ENCODE measurements around the gene TMEM100.
"Not testable (repeated sequence)": the region's sequence is repeated elsewhere in the genome, so short reads cannot be mapped to it uniquely, and the experiment has no call there.

Gene TMEM100

DNA sequence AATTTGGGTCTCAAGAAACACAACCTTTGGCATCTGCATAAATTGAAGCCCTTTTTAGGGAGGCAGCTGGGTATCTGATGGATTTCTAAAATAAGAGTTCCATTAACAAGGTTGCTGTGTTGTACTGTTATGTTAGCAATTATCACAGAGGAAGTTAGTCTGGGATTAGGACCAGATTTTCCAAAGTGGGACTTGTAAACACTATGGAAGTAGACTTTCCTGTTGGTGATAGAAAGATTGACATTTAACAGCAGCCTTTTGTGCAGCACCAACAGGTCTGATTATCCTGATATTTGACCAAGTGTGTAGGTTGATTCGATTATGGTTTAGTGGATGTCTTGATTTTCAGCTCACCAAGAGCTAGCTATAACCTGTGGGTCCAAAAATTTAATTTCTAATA lies 46.4 kb downstream of the TMEM100 start:
- Histone ChIP-seq H3K9ac (no peak overlapping the region), H3K79me2 (no peaks in the 10 kb centered on the region), H2AFZ (no peak overlapping the region), H3K36me3 (ENCODE audit: control insufficient read depth, insufficient read depth, low read length) (no peaks in the 10 kb centered on the region), H3K4me3 (ENCODE audit: low read depth, low read length) (no peak overlapping the region), H3K9me3 (ENCODE audit: control insufficient read depth, low read length) (no peaks in the 10 kb centered on the region), H3K27ac (no peak overlapping the region), H3K27me3 (ENCODE audit: control insufficient read depth, insufficient read depth, low read length) (no peaks in the 10 kb centered on the region), H3K4me1 (no peaks in the 10 kb centered on the region), H3K4me2 (ENCODE audit: low read length) (no peak overlapping the region)
- TF ChIP-seq CTCF (IDR thresholded peaks at IDR 0.05), result no peak

DNA sequence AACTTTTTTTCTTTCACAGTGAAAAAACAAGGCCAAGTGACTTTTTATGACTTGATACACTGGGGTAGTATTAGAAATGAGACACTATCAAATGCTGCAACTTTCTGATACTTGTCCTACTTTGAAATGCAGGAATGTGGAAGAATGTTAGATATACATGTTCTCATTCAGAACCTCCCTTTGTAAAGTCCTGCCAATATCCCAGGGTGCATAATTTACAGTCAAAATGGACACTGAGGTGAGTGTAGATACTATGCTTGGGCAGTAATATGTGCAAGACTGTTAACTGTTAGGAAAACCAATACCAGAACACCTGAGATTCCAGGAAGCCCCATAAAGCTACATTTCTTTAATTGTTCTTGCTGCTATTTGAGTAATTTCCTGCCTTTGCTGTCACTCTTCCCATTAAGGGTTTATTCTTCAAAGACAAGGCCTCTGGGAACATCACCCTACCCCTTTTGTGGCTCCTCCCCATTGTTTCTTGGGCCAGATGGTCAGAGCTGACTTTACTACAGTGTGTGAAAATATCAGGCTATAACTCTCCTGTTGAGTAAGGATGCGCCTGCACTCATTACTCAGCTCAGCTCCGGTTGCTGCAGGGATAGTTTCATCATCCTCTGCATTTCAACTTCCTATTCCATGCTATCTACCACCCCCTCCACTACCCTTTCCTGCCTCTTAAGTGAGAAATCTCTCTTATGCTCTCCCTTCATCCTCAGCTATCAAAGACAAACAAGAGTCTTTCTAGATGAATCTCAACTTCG lies 48.7 kb downstream of the TMEM100 start:
- no peak for TF ChIP-seq CTCF (IDR thresholded peaks at IDR 0.05)
- H3K9ac ChIP-seq, result no peak overlapping the region
- H3K79me2 ChIP-seq, result no peaks in the 10 kb centered on the region
- H3K36me3 ChIP-seq (ENCODE audit: control insufficient read depth, insufficient read depth, low read length), result no peaks in the 10 kb centered on the region
- H3K4me2 ChIP-seq (ENCODE audit: low read length), result no peak overlapping the region
- H3K9me3 ChIP-seq (ENCODE audit: control insufficient read depth, low read length), result no peaks in the 10 kb centered on the region
- no peaks in the 10 kb centered on the region for H3K27me3 ChIP-seq (ENCODE audit: control insufficient read depth, insufficient read depth, low read length)
- H3K4me3 ChIP-seq (ENCODE audit: low read depth, low read length), result no peak overlapping the region
- no peaks in the 10 kb centered on the region for H3K4me1 ChIP-seq
- no peak overlapping the region for H3K27ac ChIP-seq
- H2AFZ ChIP-seq, result no peak overlapping the region

DNA sequence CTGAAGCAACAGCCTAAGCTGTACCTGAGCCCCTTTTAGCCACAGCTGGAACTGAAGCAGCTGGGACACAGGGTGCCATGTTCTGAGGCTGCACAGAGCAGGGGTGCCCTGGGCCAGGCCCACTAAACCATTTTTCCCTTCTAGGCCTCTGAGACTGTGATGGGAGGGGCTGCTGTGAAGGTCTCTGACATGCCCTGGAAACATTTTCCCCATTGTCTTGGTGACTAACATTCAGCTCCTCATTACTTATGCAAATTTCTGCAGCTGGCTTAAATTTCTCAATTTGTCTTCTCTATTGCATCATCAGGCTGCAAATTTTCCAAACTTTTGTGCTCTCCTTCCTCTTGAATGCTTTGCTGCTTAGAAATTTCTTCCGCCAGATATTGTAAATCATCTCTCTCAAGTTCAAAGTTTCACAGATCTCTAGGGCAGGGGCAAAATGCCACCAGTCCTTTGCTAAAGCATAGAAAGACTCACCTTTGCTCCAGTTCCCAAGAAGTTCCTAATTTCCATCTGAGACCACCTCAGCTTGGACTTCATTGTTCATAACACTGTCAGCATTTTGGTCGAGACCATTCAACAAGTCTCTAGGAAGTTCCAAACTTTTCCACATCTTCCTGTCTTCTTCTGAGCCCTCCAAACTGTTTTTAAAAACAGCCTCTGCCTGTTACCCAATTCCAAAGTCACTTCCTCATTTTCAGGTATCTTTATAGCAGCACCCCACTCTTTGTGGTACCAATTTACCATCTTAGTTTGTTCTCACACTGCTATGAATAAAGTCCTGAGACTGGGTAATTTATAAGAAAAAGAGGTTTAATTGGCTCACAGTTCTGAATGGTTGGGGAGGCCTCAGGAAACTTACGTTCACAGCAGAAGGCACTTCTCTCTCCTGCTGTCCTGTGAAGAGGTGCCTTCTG lies 49.8 kb downstream of the TMEM100 start:
- Histone ChIP-seq H3K4me1 (no peaks in the 10 kb centered on the region), H3K9ac (no peak overlapping the region), H3K36me3 (ENCODE audit: control insufficient read depth, insufficient read depth, low read length) (no peaks in the 10 kb centered on the region), H3K4me2 (ENCODE audit: low read length) (no peak overlapping the region), H2AFZ (no peak overlapping the region), H3K4me3 (ENCODE audit: low read depth, low read length) (no peak overlapping the region), H3K27ac (no peak overlapping the region), H3K79me2 (no peaks in the 10 kb centered on the region), H3K9me3 (ENCODE audit: control insufficient read depth, low read length) (no peaks in the 10 kb centered on the region), H3K27me3 (ENCODE audit: control insufficient read depth, insufficient read depth, low read length) (no peaks in the 10 kb centered on the region)
- no peak for TF ChIP-seq CTCF (IDR thresholded peaks at IDR 0.05)

DNA sequence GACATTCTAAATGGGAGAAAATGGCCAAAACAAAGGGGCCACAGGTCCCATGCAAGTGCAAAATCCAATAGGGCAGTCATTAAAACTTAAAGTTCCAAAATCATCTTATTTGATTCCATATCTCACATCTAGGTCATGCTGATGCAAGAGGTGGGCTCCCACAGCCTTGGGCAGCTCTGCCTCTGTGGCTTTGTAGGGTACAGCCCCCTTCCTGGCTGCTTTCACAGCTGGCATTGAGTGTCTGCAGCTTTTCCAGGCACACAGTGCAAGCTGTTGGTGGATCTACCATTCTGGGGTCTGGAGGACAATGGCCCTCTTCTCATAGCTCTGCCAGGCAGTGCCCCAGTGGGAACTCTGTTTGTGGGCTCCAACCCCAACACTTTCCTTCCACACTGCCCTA lies 50.7 kb downstream of the TMEM100 start:
- H3K9ac ChIP-seq; H2AFZ ChIP-seq; H3K9me3 ChIP-seq (ENCODE audit: control insufficient read depth, low read length); H3K36me3 ChIP-seq (ENCODE audit: control insufficient read depth, insufficient read depth, low read length); H3K27ac ChIP-seq; H3K4me1 ChIP-seq; H3K4me2 ChIP-seq (ENCODE audit: low read length); H3K79me2 ChIP-seq; H3K27me3 ChIP-seq (ENCODE audit: control insufficient read depth, insufficient read depth, low read length); H3K4me3 ChIP-seq (ENCODE audit: low read depth, low read length): not testable (repeated sequence)

All from parathyroid adenoma (tissue), 2 donors.